GM18502 (cell line): ENCODE data around the gene FBXO33.
A peak's percentile ranks its signal among the peaks of the same experiment; 100 is the strongest.

ENCODE experiments used
- ATAC-seq: cut with Tn5 transposase; IDR thresholded peaks from one replicate; pipeline ENCODE4 v1.9.1; 2021; ENCODE audit warnings: mild to moderate bottlenecking; ENCODE audit not compliant: unreplicated experiment, poor library complexity

Gene FBXO33

GRCh38 chr14:39432619-39433451 lies 602 bp upstream of the FBXO33 start:
- peak; percentile 70 for ATAC-seq

- peak; percentile 23 for ATAC-seq
Observed at GRCh38 chr14:39431416-39432178, 636 bp downstream of the FBXO33 start.

- ATAC-seq: peak; percentile 1
Observed at GRCh38 chr14:39430762-39431415, 1.3 kb downstream of the FBXO33 start.

- ATAC-seq: no peak
Observed at GRCh38 chr14:39428118-39428517, 4.1 kb downstream of the FBXO33 start.

DNA sequence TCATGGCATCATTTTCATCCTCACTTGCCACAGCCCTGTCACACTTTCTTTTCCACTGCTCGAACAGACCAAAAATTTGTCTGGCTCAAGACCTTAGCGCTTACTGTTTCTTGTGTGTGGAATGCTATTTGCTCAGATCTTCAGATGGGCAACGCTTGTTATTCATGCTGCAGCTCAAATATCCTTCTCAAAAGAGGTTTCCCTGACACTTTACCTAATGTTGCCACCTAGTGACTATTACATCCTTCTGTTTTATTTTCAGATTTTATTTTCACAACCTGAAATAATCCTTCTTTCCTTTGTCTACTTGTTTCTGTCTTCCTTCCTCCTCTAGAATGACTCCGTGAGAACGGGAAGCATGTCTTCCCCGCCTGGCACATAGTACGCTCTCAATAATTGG lies 5.6 kb downstream of the FBXO33 start:
- no peak for ATAC-seq

- ATAC-seq: no peak
Observed at GRCh38 chr14:39425947-39426346, 6.3 kb downstream of the FBXO33 start.

- no peak for ATAC-seq
Observed at GRCh38 chr14:39423793-39424192, 8.4 kb downstream of the FBXO33 start.

DNA sequence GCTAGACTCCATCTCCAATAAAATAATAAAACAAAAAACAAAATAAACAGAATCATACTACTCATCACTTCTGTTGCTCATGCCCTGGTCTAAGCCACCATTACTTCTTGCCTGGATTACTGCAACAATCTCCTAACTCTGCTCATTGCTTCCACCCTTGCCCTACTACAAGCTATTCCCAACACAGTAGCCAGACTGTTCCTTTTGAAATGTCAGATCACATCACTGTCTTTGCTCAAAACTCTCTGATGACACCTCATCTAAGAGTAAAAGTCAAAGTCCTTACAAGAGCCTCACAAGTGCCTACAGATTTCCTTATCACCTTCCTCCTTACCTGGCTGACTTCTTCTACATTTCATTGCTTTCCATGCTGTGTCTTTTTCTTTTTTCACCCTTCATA lies 10.0 kb downstream of the FBXO33 start:
- no peak for ATAC-seq

- no peak for ATAC-seq
Observed at GRCh38 chr14:39419272-39419671, 13.0 kb downstream of the FBXO33 start.

DNA sequence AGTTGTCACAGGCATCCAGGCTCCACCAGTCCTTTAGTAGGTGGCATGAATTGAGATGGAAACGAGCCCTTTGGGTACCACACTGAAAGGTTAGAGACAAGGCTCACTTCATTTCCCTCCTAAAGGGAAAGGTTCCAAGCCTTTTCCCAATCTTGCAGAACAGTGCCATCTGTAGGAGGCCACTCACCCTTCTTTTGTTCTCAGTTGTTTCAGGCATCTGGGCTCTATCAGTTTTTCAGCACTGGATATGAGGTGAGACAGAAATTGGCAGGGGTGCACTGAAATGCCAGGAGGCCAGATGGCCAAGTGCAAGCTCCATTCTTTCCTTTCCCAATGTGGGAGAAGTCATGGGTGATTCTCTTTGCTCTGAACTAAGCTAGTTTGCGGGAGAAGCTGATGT lies 15.2 kb downstream of the FBXO33 start:
- ATAC-seq: no peak

DNA sequence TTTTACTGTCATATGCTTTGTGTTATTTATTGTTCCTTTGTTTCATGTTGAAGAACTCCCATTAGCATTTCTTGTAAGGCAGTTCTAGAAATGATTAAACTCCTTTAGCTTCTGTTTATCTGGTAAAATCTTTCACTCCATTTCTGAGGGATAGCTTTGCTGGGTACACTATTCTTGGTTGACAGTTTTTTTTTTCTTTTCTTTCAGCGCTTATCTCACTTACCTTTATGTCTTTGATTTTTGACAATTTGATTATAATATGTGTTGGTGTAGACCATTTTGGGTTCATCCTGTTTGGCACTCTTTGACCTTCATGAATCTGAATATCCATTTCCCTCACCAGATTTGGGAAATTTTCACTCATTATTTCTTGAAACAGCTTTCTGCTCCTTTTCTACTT lies 16.2 kb downstream of the FBXO33 start:
- no peak for ATAC-seq

DNA sequence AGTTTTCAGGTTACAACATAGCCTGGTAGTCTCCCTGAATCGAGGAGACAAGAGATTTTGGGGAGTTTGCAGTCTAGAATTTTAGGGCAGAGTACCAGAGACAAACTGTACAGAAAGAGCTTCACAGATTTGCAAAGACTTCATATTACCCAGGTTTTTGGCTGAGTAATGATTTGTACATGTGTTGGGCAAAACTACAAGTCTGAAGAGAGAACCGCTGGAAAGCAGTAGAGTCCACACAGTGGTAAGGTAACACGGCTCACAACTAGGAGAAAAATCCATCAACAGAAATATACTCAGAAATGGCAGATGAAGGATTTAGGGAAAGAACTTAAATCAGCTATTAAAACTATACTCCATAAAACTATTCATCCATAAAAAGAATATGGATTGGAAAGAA lies 25.7 kb downstream of the FBXO33 start:
- no peak for ATAC-seq

DNA sequence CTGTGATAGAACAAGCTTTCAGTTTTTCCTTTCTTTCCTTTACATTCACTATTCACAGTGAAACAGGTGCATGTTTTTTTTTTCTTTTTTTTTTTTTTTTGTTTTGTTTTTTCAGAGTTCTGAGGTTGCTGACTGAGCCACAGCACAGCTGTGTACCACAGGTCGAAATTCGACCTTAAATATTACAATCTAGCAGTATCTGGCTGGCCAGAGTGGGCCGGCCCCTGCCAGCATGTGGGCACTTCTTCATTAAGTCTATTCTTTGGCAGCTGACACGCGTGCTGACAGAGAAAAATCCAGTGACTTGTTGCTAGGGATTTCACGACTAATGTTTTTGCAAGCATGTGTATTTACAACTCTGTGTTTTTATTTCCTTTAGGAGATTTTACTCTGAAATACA lies 33.9 kb downstream of the FBXO33 start:
- ATAC-seq: no peak

GRCh38 chr14:39396448-39396847 lies 35.8 kb downstream of the FBXO33 start:
- ATAC-seq: no peak

DNA sequence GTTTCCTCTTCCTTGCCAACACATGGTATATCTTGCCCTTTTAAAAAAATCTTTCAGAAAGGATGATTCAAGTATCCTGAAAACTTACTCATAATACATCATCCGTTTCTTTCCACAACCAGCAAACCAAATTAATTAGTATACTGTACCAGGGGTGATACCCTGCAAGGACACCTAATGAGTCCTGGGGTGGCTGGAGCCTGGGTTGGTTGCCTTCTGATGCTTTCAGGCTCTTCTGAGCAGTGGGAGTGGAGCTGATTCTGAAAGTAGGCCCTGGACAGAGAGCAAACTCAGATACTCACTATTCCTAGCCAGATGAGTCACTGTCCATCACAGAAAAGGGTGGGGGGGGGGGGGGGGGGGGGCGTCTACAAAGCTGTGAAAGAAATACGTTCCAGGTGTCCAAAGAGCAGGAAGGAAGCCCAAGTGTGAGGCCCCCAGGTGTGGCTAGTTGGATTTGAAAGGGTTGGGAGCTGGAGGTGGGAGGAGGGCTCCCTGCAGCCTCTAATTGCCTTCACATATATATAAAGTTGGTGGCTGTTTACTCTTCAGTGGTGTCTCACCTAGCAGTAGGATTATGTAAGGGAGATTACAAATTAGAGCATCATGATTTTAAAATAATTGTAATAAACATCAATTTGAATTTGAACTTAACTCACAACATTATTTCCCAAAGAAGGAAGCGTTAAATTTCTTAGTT lies 36.5 kb downstream of the FBXO33 start:
- ATAC-seq: no peak

- no peak for ATAC-seq
Observed at GRCh38 chr14:39393289-39393688, 38.9 kb downstream of the FBXO33 start.

DNA sequence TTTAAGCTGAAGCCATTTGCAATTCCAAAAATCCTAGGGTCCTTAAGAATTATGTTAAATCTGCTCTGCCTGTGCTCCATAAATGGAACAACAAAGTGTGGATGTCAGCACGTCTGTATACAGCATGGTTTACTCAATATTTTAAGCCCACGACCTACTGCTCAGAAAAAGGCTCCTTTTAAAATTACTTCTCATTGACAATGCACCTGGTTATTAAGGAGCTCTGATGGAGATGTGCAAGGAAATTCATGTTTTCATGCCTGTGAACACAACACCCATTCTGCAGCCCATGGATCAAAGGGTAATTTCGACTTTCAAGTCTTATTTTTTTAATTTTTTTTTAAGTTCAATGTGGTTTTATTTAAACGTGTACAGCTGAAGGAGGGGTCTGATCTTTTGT lies 48.1 kb downstream of the FBXO33 start:
- no peak for ATAC-seq

DNA sequence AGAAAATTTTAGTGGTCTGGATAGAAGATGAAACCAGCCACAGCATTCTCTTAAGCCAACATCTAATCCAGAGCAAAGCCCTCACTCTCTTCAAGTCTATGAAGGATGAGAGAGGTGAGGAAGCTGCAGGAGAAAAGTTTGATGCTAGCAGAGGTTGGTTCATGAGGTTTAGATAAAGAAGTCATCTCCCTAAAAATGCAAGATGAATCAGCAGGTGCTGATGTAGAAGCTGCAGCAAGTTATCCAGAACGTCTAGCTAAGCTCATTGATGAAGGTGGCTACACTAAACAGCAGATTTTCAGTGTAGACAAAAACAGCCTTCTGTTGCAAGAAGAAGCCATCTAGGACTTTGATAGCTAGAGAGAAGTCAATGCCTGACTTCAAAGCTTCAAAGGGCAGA lies 48.5 kb downstream of the FBXO33 start:
- no peak for ATAC-seq

GRCh38 chr14:39383026-39383660 lies 49.1 kb downstream of the FBXO33 start:
- peak; percentile 60 for ATAC-seq

DNA sequence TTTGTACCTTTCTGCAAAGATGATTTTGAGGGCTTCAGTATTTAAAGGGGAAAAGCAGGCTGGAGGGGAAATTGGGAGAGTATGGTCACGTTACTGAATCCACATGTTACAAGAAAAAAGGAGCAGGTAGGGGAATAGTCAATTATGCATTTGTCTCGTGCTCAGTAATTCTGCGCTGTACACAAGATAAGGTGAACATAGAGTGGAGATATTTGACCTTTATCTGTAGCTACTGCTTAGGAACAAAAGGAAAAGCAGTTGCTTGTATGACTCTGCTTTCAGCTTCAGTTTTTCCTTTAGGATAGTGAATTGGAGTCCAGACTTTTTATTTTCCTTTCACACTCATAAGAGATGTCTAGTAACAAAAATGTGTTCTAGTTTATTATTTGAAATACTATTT lies 49.8 kb downstream of the FBXO33 start:
- ATAC-seq: no peak
